HG03558 (cell line): ENCODE data around the gene GALNT10.

Experiments
- ATAC-seq: cut with Tn5 transposase; IDR thresholded peaks from one replicate; pipeline ENCODE4 v1.9.1; 2021; ENCODE audit warnings: moderate number of reproducible peaks; ENCODE audit not compliant: unreplicated experiment; ENCODE audit errors: extremely low read depth

The GALNT10 gene

DNA sequence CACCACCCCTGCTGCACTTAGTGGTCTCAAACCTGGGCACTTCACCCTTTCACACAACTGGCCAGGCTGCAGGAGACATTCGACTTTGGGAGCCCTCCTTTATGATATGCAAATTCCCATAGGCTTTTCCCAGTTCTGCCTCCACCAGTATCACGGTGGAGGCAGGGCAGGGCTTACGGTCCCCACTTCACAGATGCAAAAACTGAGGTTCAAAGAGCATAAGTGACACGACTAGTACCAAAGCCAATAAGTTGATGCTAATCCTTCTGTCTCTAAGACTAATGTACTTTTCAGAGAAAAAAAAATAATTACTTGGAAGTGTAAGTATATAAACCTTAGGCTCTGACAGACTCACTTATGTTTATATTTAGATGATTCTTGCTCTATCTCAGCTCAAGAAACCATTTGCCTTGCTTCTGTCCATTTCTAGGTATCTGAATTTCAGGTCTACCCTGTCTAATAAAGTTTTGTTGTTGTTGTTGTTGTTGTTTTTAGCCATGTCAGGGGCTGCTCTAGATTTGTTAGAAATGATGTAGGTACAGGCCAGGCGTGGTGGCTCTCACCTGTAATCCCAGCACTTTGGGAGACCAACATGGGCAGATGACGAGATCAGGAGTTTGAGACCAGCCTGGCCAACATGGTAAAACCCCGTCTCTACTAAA lies 10.7 kb downstream of the GALNT10 start:
- ATAC-seq, result no peak

DNA sequence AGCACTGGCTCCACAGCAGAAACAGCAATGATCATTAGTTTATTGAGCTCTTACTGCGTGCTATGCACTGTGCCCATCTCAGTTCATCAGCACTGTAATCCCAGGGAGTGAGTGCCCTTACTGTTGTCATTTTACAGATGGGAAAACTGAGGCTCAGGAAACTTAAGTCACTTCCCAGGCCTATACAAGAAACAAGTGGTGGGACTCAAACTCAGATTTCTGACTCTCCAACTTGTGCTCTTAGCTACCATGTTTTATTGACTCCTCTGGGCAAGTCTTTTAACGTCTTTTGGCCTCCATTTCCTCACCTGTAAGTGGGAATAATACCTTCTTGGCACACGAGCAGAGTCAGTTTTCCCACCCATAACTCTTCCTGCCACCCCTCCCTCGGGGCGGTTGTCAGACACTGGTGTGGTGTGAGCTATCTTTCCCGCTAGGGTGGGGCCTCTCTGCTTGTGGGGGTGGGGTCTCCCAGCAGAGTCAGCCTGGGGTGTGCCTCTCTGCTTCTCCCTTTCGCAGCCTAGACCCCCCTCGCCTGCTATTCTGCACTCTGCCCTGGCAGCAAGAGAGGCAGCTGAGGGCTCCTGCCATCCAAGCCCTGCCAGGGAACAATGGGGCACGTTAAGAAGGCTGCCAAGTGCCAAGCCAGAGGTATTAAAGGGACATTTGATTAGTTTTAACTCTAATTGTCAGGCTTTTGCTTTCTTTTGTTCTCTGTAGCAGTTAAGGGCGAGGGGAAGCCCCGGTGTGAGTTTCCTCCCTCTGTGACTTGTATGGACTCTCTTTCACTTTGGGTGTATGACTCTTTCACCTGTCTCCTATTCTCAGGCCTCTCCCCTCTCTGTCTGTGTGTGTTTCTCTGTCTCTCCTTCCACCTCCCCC lies 12.1 kb downstream of the GALNT10 start:
- ATAC-seq, result peak; percentile 94

DNA sequence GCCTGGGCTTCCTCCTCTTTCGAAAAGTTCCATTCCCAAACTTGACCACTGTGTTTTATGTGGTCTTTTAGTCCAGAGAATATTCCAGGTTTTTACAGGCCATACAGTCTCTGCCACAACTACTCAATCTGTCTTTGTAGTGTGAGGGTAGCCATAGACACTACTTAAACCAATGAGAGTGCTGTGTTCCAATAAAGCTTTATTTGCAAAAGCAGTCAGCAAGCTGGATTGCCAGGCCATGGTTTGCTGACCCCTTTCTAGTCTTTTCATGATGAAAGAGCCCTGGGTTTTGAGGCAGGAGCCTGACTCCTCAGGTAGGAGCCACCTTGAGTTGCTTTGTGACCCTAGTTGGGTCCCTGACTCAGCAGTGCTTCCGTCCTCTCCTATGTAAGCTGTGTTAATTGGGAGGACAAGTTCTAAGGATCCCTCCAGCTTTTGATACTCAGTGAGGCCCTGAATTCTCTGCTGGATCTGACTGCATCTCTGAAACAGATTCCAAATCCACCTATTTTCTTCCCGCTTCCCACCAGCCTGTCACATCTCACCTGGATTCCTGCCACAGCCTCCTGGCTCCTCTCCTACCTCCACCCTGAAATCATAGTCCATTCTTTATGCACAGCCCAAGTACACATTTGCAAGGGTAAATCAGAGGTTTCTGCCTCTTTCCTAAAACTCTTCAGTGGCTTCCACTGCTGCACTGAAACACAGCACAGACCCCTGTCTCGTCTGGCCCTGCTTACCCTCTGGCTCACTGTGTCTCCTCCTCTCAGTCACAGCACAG lies 13.5 kb downstream of the GALNT10 start:
- no peak for ATAC-seq

DNA sequence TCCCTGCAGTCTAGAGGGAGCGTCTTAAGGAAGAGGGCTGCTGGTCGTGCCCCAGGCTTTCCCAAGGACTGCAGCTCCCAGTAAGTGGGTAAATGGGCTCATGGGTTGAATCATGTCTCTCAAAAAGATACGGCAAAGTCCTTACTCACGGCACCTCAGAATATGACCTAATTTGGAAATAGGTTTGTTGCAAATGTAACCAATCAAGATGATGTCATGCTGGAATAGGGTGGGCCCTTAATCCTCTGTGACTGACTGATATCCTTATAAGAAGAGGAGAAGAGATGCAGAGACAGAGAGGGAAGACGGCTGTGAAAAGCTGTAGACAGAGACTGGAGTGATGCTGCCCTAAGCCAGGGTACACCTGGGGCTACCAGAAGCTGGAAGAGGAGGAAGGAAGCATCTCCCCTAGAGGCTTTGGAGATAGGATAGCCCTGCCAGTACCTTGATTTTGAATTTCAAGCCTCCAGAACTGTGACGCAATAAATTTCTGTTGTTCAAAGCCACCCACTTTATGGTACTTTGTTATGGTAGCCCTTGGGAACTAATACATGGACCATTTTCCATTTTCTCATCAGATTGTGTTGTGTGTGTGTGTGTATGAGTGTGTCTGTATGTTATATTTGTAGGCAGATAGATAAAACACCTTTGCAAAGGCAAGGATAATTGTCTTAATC lies 15.0 kb downstream of the GALNT10 start:
- no peak for ATAC-seq

DNA sequence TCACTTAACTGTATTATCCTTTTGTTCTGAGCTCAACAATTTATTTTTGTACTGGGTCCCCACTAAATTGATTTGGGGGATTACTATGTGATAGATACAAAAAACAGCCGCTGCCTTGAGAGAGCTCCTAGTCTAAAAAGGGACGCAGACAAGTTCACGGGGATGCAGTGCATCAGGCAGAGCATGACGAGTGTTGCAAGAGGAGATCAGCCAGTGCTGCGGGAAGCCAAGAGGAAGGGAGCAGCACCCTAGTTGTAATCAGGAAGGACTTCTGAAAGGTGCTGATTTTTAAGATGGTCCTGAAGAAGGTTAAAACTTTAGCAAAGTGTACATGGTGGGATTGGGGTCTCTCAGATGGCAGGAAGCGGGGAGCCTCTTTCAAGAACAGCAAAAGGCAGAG lies 15.8 kb downstream of the GALNT10 start:
- no peak for ATAC-seq

DNA sequence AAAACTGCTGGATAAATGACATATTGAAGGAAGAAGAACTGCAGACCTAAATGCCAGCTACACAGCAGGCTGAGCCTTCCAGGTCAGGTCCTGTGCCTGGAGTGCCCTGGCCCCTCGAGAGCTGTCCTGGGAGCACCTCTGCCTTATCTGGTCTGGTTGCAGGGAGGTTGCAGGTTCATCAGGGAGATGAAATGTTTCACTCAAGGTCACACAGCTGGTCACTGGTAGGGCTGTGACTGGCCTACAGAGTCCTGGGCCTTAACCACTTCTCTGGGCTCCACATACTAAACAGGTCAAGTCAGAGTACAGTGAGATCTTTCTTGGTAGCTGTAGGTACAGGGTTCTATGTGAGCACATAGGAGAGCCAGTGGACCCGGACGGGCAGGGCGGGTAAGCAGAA lies 16.7 kb downstream of the GALNT10 start:
- no peak for ATAC-seq

DNA sequence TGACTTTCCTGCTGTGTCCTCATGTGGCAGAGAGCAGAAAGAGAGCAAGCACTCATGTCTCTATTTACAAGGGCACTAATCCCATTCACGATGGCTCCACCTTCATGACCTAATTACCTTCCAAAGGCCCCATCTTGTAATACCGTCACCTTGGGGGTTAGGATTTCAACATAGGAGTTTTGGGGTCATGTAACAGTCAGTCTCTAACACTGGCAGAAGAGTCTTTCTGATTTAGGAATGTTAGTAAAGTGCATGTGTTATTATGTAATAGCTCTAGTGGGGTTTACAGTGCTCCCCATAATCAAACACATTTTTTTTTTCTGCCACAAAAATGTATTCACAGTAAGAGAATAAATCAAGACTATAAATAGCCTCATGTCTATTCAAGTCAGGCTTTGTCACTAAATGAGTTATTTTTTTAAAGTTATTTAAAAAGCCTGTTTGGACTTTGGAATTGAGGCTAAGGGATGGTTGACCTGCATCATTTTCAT lies 19.1 kb downstream of the GALNT10 start:
- no peak for ATAC-seq

DNA sequence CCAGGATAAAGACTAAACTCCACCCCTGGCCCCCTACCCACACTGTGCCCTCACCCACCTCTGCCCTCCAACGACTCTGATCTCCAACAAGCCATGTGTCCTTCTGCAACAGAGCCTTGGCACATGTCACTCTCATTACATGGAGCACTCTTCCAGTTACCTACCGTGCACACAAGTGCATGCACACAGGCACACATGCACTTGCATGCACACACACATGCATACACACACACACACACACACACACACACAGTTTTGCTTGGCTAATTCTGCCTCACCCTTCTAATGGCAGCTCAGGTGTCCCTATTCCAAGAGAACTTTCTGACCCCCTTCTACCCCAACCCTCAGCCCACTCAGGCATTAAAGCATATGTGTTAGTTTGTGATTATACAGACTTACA lies 19.6 kb downstream of the GALNT10 start:
- no peak for ATAC-seq

DNA sequence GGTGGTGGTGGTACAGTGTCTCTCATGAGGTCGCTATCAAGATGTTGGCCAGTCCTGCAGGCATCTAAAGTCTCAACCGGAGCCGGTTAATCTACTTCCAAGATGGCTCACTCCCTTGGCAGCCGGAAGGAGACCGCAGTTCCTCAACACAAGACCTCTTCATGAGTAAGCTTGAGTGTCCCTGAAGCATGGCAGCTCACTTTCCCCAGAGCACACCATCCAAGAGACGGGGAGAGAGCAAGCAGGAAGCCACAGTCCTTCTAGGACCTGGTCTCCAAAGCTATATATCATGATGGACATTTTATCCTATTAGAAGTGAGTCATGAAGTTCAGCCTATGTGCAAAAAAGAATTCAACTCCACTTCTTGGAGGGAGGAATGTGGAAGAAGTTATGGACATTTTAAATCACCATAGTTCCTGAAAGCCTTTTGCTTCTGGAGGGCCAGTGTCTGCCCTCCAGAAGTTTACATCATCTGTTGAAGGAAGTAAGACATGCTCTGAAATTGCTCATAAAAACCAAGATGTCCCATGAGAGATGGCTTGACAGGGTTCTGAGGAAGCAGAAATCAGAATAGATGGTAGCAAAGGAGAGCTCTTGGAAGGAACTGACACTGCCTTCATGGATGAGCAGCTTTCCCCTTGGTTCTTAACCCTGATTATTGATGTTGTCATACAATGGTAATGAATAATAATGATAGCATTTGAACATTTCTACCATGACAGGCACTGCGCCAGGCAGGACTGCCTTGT lies 21.3 kb downstream of the GALNT10 start:
- no peak for ATAC-seq

DNA sequence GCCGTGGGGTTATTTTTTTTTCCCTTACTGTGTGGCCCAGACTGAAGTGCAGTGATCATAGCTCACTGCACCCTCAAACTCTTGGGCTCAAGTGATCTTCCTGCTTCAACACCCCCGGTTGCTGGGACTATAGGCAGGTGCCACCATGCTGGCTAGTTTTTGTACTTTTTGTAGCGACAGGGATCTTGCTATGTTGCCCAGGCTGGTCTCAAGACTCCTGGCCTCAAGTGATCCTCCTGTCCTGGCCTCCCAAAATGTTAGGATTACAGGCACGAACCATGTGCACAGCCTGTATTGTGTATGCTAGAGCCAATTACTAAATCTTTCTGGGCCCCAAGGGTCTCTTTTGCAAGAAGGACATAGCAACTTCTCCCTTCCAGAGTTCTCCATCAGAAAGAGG lies 23.1 kb downstream of the GALNT10 start:
- no peak for ATAC-seq

DNA sequence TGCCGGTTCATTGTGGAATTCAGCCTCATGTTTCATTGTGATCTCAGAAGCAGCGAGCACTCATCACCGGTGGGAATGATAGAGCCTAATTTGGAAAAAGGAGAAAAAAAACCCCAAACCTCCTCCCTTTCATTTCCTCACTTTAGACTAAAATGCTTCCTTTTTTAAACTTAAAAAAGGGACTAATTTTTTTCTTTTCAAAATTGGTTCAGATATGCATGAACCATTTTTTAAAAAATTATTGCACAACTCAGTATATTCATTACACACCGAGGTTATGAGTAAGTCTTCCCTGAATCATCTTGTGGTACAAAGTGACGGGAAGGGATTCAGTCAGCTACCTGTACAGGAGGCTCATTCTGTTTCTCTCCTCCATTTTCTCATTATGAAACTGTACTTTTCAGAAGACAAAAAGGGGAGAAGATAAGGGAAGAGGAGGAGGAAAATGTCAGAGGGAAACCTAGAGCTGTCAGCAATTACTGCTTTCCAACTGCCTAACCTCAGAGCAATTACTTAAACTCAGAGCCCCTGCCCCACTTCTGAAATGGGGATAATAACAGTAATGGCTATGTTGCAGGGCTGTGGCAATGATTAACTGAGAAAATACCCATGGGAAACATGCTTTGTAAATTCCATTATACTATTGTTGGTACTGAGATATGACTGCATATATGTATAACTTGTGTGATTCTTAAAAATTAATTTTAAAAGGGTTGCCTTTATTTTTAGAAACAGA lies 24.0 kb downstream of the GALNT10 start:
- ATAC-seq, result peak; percentile 57

DNA sequence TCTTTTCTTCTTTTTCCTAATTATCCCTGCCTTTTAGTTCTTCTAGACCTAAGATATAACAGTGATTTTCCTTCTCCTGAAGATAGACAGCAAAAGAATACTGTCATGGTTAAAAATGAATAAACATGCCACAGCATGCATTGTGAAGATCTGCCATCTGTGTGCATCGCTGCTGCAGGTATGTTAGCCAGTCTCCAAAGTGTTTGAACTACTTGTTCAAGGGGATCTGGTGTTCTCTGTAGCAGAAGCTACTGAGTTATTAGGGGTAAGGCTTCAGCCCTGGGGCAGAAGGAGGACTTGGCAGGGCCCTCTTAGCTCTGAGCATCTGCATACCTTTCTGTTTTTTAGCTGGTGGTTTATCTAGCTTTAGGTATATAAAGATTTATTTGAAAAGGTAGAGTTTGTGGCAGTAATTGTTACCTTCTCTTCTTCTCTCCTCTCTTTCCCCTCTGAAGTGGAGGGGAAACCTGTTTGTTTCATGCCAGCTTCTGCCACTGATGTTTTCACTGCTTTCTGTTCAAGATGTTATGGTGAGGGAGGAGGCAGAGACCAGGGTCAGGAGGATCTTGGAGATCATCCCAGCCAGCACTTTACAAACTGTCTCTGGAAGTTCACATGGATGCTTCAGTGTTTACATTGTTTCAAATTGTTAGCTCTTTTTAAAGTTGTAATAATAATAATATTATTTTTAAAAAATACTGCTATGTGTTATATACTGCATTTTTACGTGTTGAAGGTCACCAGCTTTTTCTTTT lies 25.2 kb downstream of the GALNT10 start:
- no peak for ATAC-seq

DNA sequence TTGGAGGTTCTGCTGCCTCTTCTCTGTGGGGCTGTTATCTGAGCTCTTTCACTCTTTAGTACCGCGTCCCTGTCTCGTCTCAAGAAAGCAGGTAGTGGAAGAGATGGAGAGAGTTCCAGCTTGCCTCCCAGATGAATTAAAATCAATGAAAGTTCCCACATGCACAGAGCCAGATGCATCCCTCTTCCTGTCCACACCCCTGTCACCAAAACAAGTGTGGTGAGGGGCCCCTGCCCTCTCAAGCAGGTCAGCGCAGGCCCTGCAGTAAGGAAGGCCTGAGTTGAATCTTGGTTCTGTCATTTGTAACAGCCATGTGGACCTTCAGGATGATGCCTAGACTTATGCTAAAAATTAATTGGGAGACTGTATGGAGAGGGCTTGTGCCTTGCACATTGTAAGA lies 26.9 kb downstream of the GALNT10 start:
- ATAC-seq, result no peak

DNA sequence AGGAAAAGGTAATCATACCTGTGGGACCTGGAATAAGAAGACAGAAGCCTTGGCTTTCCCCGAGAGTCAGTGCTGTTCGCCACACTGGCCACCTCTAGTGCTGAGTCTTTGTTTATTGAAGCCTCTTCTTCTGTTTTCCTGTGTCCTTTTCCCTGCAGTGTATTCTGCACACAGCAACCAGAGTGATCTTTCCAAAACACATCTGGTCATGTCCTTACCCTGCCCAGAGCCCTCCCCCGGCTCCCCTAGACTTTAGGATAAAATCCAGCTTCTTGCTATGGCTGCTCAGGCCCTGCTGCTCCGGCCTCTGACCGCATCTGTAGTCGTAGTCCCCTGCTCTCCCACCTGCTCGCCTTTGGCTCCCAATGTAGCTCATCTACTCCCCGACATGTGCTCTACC lies 28.3 kb downstream of the GALNT10 start:
- ATAC-seq, result no peak

DNA sequence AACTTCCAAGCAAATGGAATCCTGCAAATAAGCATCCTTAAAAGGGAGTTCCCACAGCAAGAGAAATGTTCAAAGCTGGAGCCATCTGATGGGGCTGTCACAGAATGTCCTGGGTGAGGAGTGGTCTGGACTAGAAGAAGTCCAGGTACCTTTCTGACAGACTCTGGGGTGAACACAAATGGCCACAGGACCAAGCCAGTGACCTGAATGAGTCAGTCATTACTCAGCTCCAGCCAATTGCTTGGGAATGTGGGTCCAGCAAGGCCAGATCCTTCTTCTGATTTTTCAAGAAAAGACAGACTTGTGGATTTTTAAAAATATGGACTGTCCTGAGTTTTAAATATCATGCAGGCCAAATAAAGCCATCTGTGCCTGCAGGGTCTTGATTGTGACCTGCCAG lies 30.1 kb downstream of the GALNT10 start:
- ATAC-seq, result no peak

DNA sequence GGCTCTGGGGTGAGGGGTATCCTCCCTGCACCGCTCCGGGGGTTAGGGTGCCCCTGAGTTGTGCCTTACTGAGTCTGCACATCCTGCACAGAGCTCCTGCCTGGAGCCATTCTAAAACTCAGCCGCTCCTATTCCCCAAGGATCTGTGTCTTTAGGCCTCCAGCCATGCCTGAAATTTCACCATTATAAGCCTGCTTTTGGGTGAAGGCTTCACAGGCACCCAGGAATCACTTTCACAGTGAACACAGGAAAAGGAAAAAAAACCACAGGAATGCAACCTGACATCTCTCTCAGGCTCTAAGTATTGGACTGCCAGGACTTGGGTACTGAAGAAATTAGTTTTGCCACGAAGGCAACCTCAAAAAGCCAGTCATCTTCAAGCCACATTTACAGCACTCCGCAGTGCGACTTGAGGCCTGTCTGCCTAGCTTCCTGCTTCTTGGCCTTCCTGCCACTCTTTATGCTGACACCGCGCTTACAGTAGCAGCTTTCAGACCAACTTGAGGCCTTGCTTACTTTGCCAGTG lies 30.9 kb downstream of the GALNT10 start:
- ATAC-seq, result no peak

DNA sequence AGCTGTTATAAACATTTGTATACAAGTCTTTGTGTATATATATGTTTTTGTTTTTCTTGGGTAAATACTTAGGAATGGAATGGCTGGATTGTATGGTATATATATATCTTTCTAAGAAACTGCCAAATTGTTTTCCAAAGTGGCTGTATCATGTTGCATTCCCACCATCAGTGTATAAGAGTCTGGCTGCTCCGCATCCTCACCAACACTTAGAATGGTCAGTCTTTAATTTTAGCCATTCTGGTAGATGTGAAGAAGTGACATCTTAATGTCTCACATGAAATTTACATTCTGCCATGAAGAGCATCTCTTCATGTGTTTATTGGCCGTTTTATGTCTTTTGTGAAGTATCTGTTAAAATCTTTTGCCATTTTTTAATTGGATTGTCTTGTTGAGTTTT lies 31.9 kb downstream of the GALNT10 start:
- no peak for ATAC-seq

DNA sequence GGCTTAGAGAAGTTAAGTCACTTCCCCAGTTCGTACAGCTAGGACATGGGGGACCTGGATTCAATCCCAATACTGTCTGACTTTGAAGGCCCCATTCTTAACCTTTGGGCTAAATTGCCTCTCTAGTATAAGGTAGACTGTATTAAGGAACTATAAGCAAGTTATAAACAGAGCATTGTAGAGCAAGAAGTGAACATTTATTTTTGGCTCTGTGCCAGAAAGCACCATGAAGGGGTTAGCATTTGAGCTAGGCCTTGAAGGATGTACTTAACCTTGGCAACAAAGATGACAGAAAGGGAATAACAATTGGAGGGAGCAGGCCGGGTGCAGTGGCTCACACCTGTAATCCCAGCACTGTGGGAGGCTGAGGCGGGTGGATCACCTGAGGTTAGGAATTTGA lies 32.8 kb downstream of the GALNT10 start:
- ATAC-seq, result no peak
